Stimulated activated CD4-positive, alpha-beta T cell treated with anti-CD3 and anti-CD28 coated beads, TNF-alpha, amount 100 ng/mL, for 24 hours (primary cell): ENCODE measurements around the gene RNF183.
"Not testable (repeated sequence)": the region's sequence is repeated elsewhere in the genome, so short reads cannot be mapped to it uniquely, and the experiment has no call there.

Experiments used
- DNase-seq, 3 experiments: peaks; one replicate each; pipeline ENCODE4 v3.0.0-alpha.2; 2020; ENCODE audit warnings: low read depth in 3 of 3

Gene RNF183

GRCh38 chr9:113274474-113275156 lies 28.6 kb downstream of the RNF183 start:
- DNase-seq, result no peak

DNA sequence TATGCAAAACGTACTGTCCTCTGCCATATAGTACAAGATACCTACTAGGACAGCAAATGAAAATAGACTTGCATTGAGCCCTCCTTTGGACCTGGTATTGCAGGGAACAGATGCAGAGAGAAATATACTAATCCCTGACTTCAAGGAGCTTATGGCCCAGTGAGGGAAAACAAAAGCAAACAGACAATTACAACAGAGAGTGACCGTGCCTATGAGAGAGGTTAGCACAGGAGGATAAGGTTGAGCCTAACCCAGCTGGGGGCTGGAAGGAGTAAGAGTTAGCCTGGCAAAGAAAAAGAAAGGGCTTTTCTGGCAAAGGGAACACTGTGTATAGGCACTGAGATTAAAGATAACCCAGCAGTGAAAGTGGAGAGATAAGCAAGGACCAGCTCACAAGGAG lies 33.3 kb downstream of the RNF183 start:
- DNase-seq, result no peak

- no peak for DNase-seq
Measured at GRCh38 chr9:113269355-113269754, 33.8 kb downstream of the RNF183 start.

- no peak for DNase-seq
Measured at GRCh38 chr9:113267911-113268566, 35.1 kb downstream of the RNF183 start.

GRCh38 chr9:113266174-113266573 lies 37.0 kb downstream of the RNF183 start:
- no peak for DNase-seq

- DNase-seq, result no peak
Measured at GRCh38 chr9:113261917-113262671, 41.1 kb downstream of the RNF183 start.

DNA sequence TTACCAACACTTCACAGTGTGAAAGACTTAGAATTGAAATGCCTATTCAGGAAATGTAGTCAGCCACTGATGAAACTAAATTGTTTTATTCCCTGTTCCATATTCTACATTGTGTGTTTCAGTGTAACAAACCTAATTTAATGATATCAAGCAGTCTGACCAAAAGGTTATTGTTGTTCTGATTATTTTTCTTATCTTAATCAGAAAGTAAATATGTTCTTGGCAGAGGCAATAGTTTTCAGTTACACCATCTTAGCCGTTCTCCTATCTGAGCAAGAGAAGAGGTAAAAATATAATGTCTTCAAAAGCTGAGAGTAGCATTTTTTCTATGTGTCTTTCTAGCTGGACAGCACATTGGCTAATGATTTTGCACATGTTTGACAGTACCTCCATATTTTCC lies 44.9 kb downstream of the RNF183 start:
- no peak for DNase-seq

DNA sequence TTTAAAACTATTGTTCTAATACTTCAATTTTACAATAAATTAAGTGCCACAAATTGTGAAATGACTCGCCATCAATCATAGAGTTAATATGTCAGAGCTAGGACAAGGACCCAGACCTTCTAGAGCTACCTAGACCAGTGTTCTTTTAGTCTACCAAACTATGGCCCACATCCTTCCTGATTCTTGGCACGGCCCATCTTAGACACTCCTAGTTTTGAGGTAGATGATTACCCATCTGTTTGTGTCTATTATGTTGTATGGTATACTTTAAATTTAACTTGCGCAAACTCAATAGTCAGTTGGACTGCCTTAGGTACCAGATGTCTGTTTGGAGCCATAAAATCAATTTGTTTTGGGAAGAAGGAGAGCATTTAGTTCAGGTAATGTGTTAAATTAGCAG lies 45.3 kb downstream of the RNF183 start:
- DNase-seq, result no peak

DNA sequence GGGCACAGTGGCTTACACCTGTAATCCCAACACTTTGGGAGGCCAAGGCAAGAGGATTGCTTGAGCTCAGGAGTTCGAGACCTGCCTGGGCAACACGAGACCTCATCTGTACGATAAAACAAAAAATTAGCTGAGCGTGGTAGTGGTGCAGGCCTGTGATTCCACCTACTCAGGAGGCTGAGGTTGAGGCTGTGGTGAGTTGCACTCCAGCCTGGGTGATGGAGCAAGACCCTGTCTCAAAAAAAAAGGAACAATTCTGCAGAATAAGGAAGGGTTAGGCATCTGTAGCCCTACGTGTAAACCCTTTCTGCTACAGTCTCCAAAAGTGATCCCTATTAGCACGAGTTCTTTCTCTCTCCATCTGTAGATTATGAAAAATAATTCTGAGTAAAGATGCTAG lies 47.7 kb downstream of the RNF183 start:
- DNase-seq, result no peak

- DNase-seq, result no peak
Measured at GRCh38 chr9:113254991-113255390, 48.2 kb downstream of the RNF183 start.

GRCh38 chr9:113250807-113251206 lies 52.4 kb downstream of the RNF183 start:
- no peak for DNase-seq

GRCh38 chr9:113249661-113250060 lies 53.5 kb downstream of the RNF183 start:
- not testable (repeated sequence) for DNase-seq

DNA sequence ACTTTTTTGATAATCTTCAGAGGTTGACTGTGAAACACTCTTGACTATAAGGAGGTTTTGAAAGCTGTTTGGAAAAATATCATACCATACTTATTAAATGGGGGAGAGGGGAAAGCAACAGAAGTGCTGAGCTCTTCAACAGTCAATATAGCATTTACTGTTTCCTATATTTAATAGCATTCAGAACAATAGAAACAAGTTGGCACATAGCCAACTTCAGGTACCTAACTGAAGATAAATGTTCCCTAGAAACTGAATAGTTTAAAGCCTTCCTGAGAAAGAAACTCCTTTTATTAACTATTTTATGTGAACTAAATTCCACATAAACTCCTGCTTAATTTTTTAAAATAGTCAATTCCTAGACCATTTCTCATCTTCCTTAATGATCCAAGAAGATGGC lies 55.5 kb downstream of the RNF183 start:
- no peak for DNase-seq
